ENCODE data around the gene PTH1R. TPM values are rescaled to one million over a fixed set of nuclear protein-coding genes. Genes with fewer than 3 reads are reported as not detected.

The PTH1R gene
- total and polyA plus RNA-seq, 2 experiments from 2014 or later = 0.60 to 1.3 TPM

DNA sequence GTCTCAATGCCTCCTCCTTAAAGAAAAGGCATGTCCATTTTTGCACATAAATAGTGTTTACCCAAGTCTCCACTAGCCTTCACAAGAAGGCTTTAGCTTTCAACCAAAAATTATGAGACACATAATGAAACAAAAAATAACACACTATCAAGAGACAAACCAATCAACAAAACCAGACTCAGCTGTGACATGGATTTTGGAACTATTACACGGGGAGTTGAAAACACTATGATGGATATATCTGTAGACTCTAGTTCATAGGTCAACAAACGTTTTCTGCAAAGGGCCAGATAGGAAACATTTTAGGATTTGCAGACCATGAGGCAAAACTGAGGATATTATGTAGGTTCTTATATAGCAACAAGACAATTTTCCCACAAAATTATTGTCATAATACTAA lies 39.2 kb upstream of the PTH1R start:
- Histone ChIP-seq H2AFZ (no peak overlapping the region), H3K4me1 (ENCODE audit: insufficient read depth) (no peaks in the 10 kb centered on the region), H3K9me2 (ENCODE audit: insufficient read depth) (no peaks in the 10 kb centered on the region), H4K20me1 (ENCODE audit: insufficient read depth) (no peaks in the 10 kb centered on the region), H3K27ac (no peak overlapping the region), H3K4me3 (no peak overlapping the region), H3K36me3 (ENCODE audit: low read depth) (no peaks in the 10 kb centered on the region), H3K4me2 (ENCODE audit: unreplicated experiment) (no peak overlapping the region), H3K9me3 (ENCODE audit: low read depth) (peaks cover 4% of the 10 kb centered on the region), H3K27me3 (replicated peaks; ENCODE audit: insufficient read depth) (no peaks in the 10 kb centered on the region), H3F3A (ENCODE audit: insufficient read depth) (no peaks in the 10 kb centered on the region), H3K79me2 (ENCODE audit: insufficient read depth) (no peaks in the 10 kb centered on the region), H3K9ac (no peak overlapping the region)
- no peak for DNase-seq
- 29 to 42% methylated on average over 2 of the region's 2 CpGs for WGBS, 2 experiments (ENCODE audit: low coverage in 1 of 2, low lambda C conversion rate in 2 of 2, missing lambda C conversion rate in 2 of 2)
- TF ChIP-seq EZH2 (IDR thresholded peaks at IDR 0.05; ENCODE audit: insufficient read depth, poor library complexity, severe bottlenecking) (no peak), EZH2phosphoT487 (IDR thresholded peaks at IDR 0.05; ENCODE audit: insufficient read depth, low read depth) (no peak)
- in situ Hi-C loops (cut with MboI) = no loop called here

- 61 to 75% methylated on average over 1 of the region's 1 CpG for WGBS, 2 experiments (ENCODE audit: low coverage in 1 of 2, low lambda C conversion rate in 2 of 2, missing lambda C conversion rate in 2 of 2)
- H3K79me2 ChIP-seq (ENCODE audit: insufficient read depth) = no peaks in the 10 kb centered on the region
- no peak for TF ChIP-seq EZH2phosphoT487 (IDR thresholded peaks at IDR 0.05; ENCODE audit: insufficient read depth, low read depth)
- no peak for TF ChIP-seq EZH2 (IDR thresholded peaks at IDR 0.05; ENCODE audit: insufficient read depth, poor library complexity, severe bottlenecking)
- H3F3A ChIP-seq (ENCODE audit: insufficient read depth) = no peaks in the 10 kb centered on the region; the same call in 1 of the 2 replicates
- H4K20me1 ChIP-seq (ENCODE audit: insufficient read depth) = no peaks in the 10 kb centered on the region
- no peaks in the 10 kb centered on the region for H3K27me3 ChIP-seq (replicated peaks; ENCODE audit: insufficient read depth)
- H3K4me3 ChIP-seq = no peak overlapping the region
- H3K36me3 ChIP-seq (ENCODE audit: low read depth) = no peaks in the 10 kb centered on the region
- no peak overlapping the region for H2AFZ ChIP-seq
- no peak overlapping the region for H3K27ac ChIP-seq
- H3K9ac ChIP-seq = no peak overlapping the region
- H3K9me2 ChIP-seq (ENCODE audit: insufficient read depth) = no peaks in the 10 kb centered on the region
- no peaks in the 10 kb centered on the region; the same call in 1 of the 2 replicates for H3K4me1 ChIP-seq (ENCODE audit: insufficient read depth)
- DNase-seq = no peak
- peaks cover 4% of the 10 kb centered on the region for H3K9me3 ChIP-seq (ENCODE audit: low read depth)
- in situ Hi-C loops (cut with MboI) = no loop called here
- H3K4me2 ChIP-seq (ENCODE audit: unreplicated experiment) = no peak overlapping the region
These were observed 37.0 kb upstream of the PTH1R start for GRCh38 chr3:46840491-46840890.

DNA sequence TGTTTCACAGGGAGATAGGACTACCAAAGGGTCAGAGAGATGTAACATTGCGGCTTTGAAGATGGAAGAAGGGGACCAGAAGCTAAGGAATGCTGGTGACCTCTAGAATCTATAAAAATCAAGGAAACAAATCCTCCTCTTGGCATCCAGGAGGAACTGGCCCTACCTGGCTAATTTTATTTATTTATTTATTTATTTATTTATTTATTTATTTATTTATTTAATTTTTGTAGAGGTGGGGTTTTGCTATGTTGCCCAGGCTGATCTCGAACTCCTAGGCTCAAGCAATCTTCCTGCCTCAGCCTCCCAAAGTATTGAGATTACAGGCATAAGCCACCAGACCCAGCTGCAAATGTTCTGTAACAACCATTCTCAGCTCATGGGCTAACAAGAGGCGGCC lies 34.0 kb upstream of the PTH1R start:
- TF ChIP-seq EZH2 (IDR thresholded peaks at IDR 0.05; ENCODE audit: insufficient read depth, poor library complexity, severe bottlenecking) = no peak
- no peak for TF ChIP-seq EZH2phosphoT487 (IDR thresholded peaks at IDR 0.05; ENCODE audit: insufficient read depth, low read depth)
- no peaks in the 10 kb centered on the region; the same call in 1 of the 2 replicates for H3F3A ChIP-seq (ENCODE audit: insufficient read depth)
- H3K4me1 ChIP-seq (ENCODE audit: insufficient read depth) = no peaks in the 10 kb centered on the region; the same call in 1 of the 2 replicates
- H3K27ac ChIP-seq = no peak overlapping the region
- 82 to 88% methylated on average over 3 of the region's 3 CpGs for WGBS, 2 experiments (ENCODE audit: low coverage in 1 of 2, low lambda C conversion rate in 2 of 2, missing lambda C conversion rate in 2 of 2)
- H3K27me3 ChIP-seq (replicated peaks; ENCODE audit: insufficient read depth) = no peaks in the 10 kb centered on the region
- no peak overlapping the region for H2AFZ ChIP-seq
- H3K9ac ChIP-seq = no peak overlapping the region
- H3K4me3 ChIP-seq = no peak overlapping the region
- H3K9me2 ChIP-seq (ENCODE audit: insufficient read depth) = no peaks in the 10 kb centered on the region
- H3K9me3 ChIP-seq (ENCODE audit: low read depth) = peaks cover 4% of the 10 kb centered on the region
- H3K79me2 ChIP-seq (ENCODE audit: insufficient read depth) = no peaks in the 10 kb centered on the region
- no peaks in the 10 kb centered on the region for H3K36me3 ChIP-seq (ENCODE audit: low read depth)
- H3K4me2 ChIP-seq (ENCODE audit: unreplicated experiment) = no peak overlapping the region
- no peaks in the 10 kb centered on the region for H4K20me1 ChIP-seq (ENCODE audit: insufficient read depth)
- in situ Hi-C loops (cut with MboI) = no loop called here
- DNase-seq = no peak

GRCh38 chr3:46844397-46844796 lies 33.1 kb upstream of the PTH1R start:
- no peaks in the 10 kb centered on the region for H3K36me3 ChIP-seq (ENCODE audit: low read depth)
- 51 to 54% methylated on average over 3 of the region's 3 CpGs for WGBS, 2 experiments (ENCODE audit: low coverage in 1 of 2, low lambda C conversion rate in 2 of 2, missing lambda C conversion rate in 2 of 2)
- no peak overlapping the region for H3K4me2 ChIP-seq (ENCODE audit: unreplicated experiment)
- no peaks in the 10 kb centered on the region; the same call in 1 of the 2 replicates for H3F3A ChIP-seq (ENCODE audit: insufficient read depth)
- no peak for TF ChIP-seq EZH2 (IDR thresholded peaks at IDR 0.05; ENCODE audit: insufficient read depth, poor library complexity, severe bottlenecking)
- TF ChIP-seq EZH2phosphoT487 (IDR thresholded peaks at IDR 0.05; ENCODE audit: insufficient read depth, low read depth) = no peak
- no peak overlapping the region for H3K9ac ChIP-seq
- H3K9me3 ChIP-seq (ENCODE audit: low read depth) = peaks cover 4% of the 10 kb centered on the region
- H3K27ac ChIP-seq = no peak overlapping the region
- in situ Hi-C loops (cut with MboI) = no loop called here
- H3K27me3 ChIP-seq (replicated peaks; ENCODE audit: insufficient read depth) = no peaks in the 10 kb centered on the region
- no peaks in the 10 kb centered on the region; the same call in 1 of the 2 replicates for H3K4me1 ChIP-seq (ENCODE audit: insufficient read depth)
- no peak overlapping the region for H3K4me3 ChIP-seq
- H4K20me1 ChIP-seq (ENCODE audit: insufficient read depth) = no peaks in the 10 kb centered on the region
- H3K79me2 ChIP-seq (ENCODE audit: insufficient read depth) = no peaks in the 10 kb centered on the region
- no peak overlapping the region for H2AFZ ChIP-seq
- no peaks in the 10 kb centered on the region for H3K9me2 ChIP-seq (ENCODE audit: insufficient read depth)
- DNase-seq = no peak
